T-helper 17 cell (primary cell): ENCODE measurements around the gene SPATA22. TPM values are rescaled to one million over a fixed set of nuclear protein-coding genes. Genes with fewer than 3 reads are reported as not detected.

ENCODE experiments used
- total RNA-seq, 4 donors: library from RNA in 2 of 4; stranded (reverse) in 2 of 4; gene quantifications; one replicate each; pipeline ENCODE4 v1.2.3 and lab custom pipeline; 2022 to 2026

The SPATA22 gene
- total RNA-seq, 2 donors from 2014 or later = 0.22 TPM; not detected in 1

Other genes starting within 250 kb of the SPATA22 start
- not detected for gene OR3A1, start 173.5 kb downstream of the SPATA22 start, total RNA-seq
- 1 to 10 TPM; 1.1 TPM for gene OR3A2, start 85.5 kb downstream of the SPATA22 start, total RNA-seq
- gene OR1E1, start 73.4 kb downstream of the SPATA22 start, total RNA-seq = not detected
- gene OR3A3, start 60.4 kb downstream of the SPATA22 start, total RNA-seq = not detected
- not detected for gene OR1E2, start 38.0 kb downstream of the SPATA22 start, total RNA-seq
- not detected for gene ASPA, start 4.2 kb upstream of the SPATA22 start, total RNA-seq
- gene TRPV3, start 86.0 kb upstream of the SPATA22 start, total RNA-seq = under 1 TPM; 0.27 to 0.55 TPM
- gene TRPV1, start 137.6 kb upstream of the SPATA22 start, total RNA-seq = 1 to 10 TPM; 3.2 to 4.0 TPM
- gene SHPK, start 164.4 kb upstream of the SPATA22 start, total RNA-seq = 1 to 10 TPM; 5.3 to 6.4 TPM
- 1 to 10 TPM; 6.9 to 7.4 TPM for gene CTNS, start 164.9 kb upstream of the SPATA22 start, total RNA-seq
- gene TAX1BP3, start 196.8 kb upstream of the SPATA22 start, total RNA-seq = 10 to 100 TPM in 1 of 2 donors, 1 to 10 TPM in 1; 9.1 to 32.9 TPM
- 10 to 100 TPM; 23.0 to 28.7 TPM for gene EMC6, start 197.0 kb upstream of the SPATA22 start, total RNA-seq
- 10 to 100 TPM; 21.8 to 34.2 TPM for gene P2RX5, start 224.3 kb upstream of the SPATA22 start, total RNA-seq